Measurements from ENCODE around the gene COX19. TPM values are rescaled to one million over a fixed set of nuclear protein-coding genes. Genes with fewer than 3 reads are reported as not detected.

The COX19 gene
- total and polyA plus RNA-seq, 4 donors = 3.1 to 17.0 (median 8.8) TPM

DNA sequence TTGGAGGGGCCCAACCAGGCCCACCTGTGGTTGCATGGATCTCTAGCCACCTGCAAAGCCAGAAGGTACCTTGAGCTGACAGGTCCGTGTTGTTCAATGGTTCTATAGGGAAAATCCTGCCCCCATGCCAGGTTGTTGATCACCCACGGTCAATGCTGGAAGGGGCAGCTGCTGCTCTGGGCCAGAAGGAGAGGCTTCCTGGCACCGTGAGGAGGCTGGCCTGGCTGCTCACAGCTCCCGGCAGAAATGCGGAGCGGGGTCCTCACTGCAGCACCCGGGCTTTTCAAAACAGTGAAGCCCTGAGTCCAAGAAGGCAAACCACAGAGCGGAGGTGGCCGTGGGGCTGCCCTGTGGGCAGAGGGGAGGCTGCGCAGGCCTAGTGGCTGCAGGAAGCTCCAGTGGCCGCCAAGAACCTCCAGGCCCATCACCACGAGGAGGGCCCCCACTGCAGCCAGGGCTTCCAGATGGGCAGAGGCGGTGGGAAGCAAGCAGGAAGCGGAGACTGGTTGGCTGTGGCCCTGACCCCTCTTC, 44.0 kb upstream of the COX19 start:
- Histone ChIP-seq H3K4me1 (ENCODE audit: control insufficient read depth in 1 of 2, insufficient read depth in 2 of 2, low read length in 2 of 2) (no peaks in the 10 kb centered on the region), H3K27ac (ENCODE audit: low read depth in 1 of 2, low read length in 2 of 2) (no peak overlapping the region), H3K4me3 (ENCODE audit: low read length in 2 of 2) (no peak overlapping the region), H3K36me3 (ENCODE audit: control insufficient read depth in 1 of 2, insufficient read depth in 2 of 2, low read length in 1 of 2) (no peaks in the 10 kb centered on the region), H3K9me3 (ENCODE audit: control insufficient read depth, low read length) (no peaks in the 10 kb centered on the region), H3K27me3 (ENCODE audit: control insufficient read depth in 1 of 2, insufficient read depth in 2 of 2, low read length in 1 of 2) (no peaks in the 10 kb centered on the region)
- ATAC-seq (ENCODE audit: low FRiP score) (no peak), DNase-seq (no peak)
- WGBS, 2 donors = 61 to 67% methylated on average over 14 of the region's 14 CpGs
- intact Hi-C loops (cut with DNase I) = no loop called here

DNA sequence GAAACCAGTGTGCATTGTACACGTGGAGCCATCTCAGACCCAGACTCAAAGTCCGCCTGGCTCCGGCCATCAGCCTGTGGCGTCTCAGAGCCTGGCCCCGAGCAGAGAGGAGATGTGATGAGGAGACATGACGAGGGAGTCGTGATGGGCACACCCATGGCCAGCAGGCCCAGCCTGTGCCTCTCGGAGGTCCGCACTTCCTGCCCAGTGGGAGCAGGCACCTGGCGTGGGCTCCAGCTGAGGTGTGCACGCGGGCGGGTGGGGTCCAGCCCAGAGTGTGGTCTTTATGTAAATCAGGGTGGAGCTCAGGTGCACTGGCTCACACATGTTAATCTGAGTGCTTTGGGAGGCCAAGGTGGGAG, 43.0 kb upstream of the COX19 start:
- Histone ChIP-seq H3K36me3 (ENCODE audit: control insufficient read depth in 1 of 2, insufficient read depth in 2 of 2, low read length in 1 of 2) (no peaks in the 10 kb centered on the region), H3K4me1 (ENCODE audit: control insufficient read depth in 1 of 2, insufficient read depth in 2 of 2, low read length in 2 of 2) (no peaks in the 10 kb centered on the region), H3K9me3 (ENCODE audit: control insufficient read depth, low read length) (no peaks in the 10 kb centered on the region), H3K4me3 (ENCODE audit: low read length in 2 of 2) (no peak overlapping the region), H3K27ac (ENCODE audit: low read depth in 1 of 2, low read length in 2 of 2) (no peak overlapping the region), H3K27me3 (ENCODE audit: control insufficient read depth in 1 of 2, insufficient read depth in 2 of 2, low read length in 1 of 2) (no peaks in the 10 kb centered on the region)
- no peak for DNase-seq
- no peak for ATAC-seq (ENCODE audit: low FRiP score)
- WGBS, 2 donors = 86 to 92% methylated on average over 13 of the region's 13 CpGs
- intact Hi-C loops (cut with DNase I) = no loop called here

DNA sequence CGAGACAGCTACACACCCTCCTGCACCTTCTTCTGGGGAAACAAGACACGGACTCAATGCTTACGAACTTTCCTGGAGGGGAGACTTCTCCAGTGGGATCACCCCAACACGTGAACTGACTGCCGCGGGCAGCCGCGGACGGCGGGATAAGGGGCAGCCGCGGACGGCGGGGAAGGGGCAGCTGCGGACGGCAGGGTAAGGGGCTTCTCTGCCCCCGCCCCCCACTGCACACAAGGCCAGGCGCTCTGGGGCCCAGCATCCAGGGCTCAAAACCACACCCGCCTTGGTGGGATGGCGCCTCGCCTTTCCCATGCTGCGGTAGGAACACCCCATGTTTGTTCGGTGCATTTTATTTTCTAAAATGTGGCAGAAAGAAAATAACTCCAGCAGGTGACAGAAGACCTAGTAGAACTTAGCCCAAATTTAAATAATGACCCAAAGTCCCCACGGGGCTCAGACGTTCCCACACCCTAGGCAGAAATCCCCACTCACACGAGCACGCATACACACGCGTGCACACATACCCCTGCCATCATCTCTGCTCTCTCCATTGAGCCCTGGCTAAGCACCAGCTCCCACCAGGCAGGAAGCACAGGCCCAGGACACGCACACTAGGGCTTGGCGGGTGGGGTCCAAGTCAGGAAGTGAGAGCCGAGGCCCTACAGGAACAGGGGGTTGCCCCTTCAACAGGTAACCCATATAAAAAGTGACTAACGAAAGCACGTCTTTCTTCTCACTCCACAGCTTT, 42.4 kb upstream of the COX19 start:
- Histone ChIP-seq H3K4me1 (ENCODE audit: control insufficient read depth in 1 of 2, insufficient read depth in 2 of 2, low read length in 2 of 2) (no peaks in the 10 kb centered on the region), H3K9me3 (ENCODE audit: control insufficient read depth, low read length) (no peaks in the 10 kb centered on the region), H3K27me3 (ENCODE audit: control insufficient read depth in 1 of 2, insufficient read depth in 2 of 2, low read length in 1 of 2) (no peaks in the 10 kb centered on the region), H3K36me3 (ENCODE audit: control insufficient read depth in 1 of 2, insufficient read depth in 2 of 2, low read length in 1 of 2) (no peaks in the 10 kb centered on the region), H3K4me3 (ENCODE audit: low read length in 2 of 2) (no peak overlapping the region), H3K27ac (ENCODE audit: low read depth in 1 of 2, low read length in 2 of 2) (no peak overlapping the region)
- intact Hi-C loops (cut with DNase I) = no loop called here
- ATAC-seq (ENCODE audit: low FRiP score) = no peak
- 93% methylated on average over 34 of the region's 34 CpGs for WGBS, 2 donors
- DNase-seq = no peak

DNA sequence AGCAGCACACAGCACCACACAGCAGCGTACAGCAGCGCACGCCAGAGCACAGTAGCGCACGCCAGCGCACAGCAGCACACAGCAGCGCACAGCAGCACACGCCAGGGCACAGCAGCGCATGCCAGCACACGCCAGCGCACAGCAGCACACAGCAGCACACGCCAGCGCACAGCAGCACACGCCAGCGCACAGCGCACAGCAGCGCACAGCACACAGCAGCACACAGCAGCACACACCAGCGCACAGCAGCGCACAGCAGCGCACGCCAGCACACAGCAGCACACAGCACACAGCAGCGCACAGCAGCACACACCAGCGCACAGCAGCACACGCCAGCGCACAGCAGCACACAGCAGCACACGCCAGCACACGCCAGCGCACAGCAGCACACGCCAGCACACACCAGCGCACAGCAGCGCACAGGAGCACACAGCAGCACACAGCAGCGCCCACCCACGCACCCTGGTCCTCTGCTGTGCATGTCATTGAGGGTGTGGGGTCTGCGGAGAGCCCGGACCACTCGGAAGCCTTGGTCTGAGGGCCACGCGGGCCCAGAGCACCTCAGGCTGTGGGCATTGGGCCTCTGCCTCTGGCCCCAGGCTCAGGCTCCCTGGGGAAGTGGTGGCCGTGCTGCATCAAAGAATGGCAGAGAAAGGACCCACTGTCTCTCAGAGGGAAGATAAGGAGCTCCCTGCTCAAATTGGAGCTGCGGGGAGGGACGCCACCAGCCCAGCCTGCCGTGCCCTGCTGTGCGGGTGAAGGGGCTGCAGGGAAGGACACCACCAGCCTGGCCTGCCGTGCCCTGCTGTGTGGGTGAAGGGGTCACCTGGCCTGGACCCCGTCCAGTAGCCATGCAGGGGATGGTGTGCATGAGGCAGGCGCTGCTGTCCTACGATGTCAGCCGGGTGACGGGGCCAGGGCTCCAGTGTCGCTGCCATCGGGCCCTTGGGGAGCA, 41.5 kb upstream of the COX19 start:
- Histone ChIP-seq H3K9me3 (ENCODE audit: control insufficient read depth, low read length) (no peaks in the 10 kb centered on the region), H3K36me3 (ENCODE audit: control insufficient read depth in 1 of 2, insufficient read depth in 2 of 2, low read length in 1 of 2) (no peaks in the 10 kb centered on the region)
- 92% methylated on average over 51 of the region's 51 CpGs for WGBS, 2 donors

DNA sequence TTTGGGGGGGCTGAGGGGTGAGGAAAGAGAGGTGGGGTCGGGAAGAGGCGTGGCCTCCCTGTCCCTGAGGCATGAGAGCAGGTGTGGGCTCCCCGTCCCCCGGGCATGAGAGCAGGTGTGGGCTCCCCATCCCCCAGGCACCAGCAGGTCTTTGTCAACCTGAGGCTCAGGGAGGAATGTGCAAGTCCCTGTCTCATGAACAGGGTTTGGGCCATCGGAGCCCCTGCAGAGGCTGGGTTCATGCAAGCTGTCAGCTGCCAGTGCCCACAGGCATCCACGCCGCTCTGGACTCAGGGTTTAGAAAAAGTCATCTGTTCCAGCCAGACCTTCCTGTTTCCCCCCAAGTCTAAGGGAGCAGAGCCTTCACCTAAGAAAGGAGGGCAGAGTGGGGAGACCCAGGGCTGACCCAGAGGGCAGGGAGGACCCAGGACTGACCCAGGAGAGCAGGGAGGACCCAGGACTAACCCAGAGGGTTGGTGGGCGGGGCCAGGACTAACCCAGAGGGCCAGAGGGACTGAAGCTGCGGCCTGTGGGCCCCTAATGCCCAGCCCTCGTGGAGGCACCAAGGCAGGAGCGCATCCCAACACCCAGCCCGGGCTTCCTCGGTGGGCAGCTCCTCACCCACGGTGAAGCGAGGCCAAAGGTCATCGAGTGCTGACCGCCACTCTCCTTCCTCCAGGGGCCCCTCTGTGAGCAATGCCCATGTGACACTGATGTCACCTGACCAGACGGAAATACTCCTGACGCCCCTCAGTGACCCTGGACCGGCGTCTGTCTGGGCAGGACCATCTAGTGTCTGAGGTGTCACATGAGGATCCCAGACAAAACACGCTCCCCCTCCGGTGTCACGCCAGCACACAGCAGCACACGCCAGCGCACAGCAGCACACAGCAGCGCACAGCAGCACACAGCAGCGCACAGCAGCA, 40.1 kb upstream of the COX19 start:
- 72 to 74% methylated on average over 27 to 28 of the region's 28 CpGs for WGBS, 2 donors
- ATAC-seq (ENCODE audit: low FRiP score) = no peak
- no peaks in the 10 kb centered on the region for H3K9me3 ChIP-seq (ENCODE audit: control insufficient read depth, low read length)
- no peak for DNase-seq
- no peaks in the 10 kb centered on the region for H3K4me1 ChIP-seq (ENCODE audit: control insufficient read depth in 1 of 2, insufficient read depth in 2 of 2, low read length in 2 of 2)
- H3K27me3 ChIP-seq (ENCODE audit: control insufficient read depth in 1 of 2, insufficient read depth in 2 of 2, low read length in 1 of 2) = no peaks in the 10 kb centered on the region
- no peak overlapping the region for H3K4me3 ChIP-seq (ENCODE audit: low read length in 2 of 2)
- H3K27ac ChIP-seq (ENCODE audit: low read depth in 1 of 2, low read length in 2 of 2) = no peak overlapping the region
- no peaks in the 10 kb centered on the region for H3K36me3 ChIP-seq (ENCODE audit: control insufficient read depth in 1 of 2, insufficient read depth in 2 of 2, low read length in 1 of 2)
- intact Hi-C loops (cut with DNase I) = no loop called here

More for the DNA sequence above, 41.5 kb upstream of the COX19 start:
- Histone ChIP-seq H3K4me1 (ENCODE audit: control insufficient read depth in 1 of 2, insufficient read depth in 2 of 2, low read length in 2 of 2) (no peaks in the 10 kb centered on the region), H3K27ac (ENCODE audit: low read depth in 1 of 2, low read length in 2 of 2) (no peak overlapping the region), H3K27me3 (ENCODE audit: control insufficient read depth in 1 of 2, insufficient read depth in 2 of 2, low read length in 1 of 2) (no peaks in the 10 kb centered on the region), H3K4me3 (ENCODE audit: low read length in 2 of 2) (no peak overlapping the region)
- ATAC-seq (ENCODE audit: low FRiP score) = no peak
- DNase-seq = no peak
- intact Hi-C loops (cut with DNase I) = no loop called here

DNA sequence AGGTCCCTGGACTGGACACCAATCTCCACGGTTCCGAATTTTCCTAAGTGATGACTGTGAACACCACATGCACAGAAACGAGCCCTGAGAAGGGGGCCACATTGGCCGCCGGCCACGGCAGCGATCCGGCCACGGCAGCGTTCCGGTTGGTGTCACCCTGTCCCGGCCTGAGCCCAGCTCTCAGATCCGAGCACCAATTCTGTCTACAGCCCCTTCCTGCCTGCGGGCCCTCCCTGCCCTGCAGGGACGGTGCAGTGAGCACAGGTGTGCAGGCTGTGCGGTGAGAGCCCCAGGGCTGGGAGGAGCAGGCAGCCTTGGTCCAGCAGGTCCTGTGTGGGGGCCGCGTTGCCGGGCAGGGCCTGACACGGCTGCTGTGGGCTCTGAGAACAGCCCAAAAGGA, 39.3 kb upstream of the COX19 start:
- no peak for ATAC-seq (ENCODE audit: low FRiP score)
- 83% methylated on average over 20 of the region's 20 CpGs for WGBS, 2 donors

DNA sequence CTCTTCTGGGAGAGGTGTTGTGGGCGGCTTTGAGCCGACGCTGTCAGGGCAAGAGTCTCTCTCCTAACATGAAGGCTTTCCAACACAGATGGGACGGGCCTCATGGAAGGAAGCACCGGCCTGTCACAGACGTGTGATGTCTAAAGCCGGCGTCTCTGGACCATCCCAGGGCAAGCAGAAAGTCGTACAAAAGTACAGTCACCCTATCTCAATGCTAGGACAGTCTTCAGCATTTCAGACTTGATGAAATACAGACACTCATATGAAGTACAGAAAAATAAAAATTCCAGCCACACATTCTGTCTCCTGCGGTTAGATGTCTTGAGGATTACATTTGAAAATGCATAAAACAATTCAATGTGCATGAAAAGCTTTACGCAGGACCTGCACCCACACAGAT, 38.2 kb upstream of the COX19 start:
- Histone ChIP-seq H3K27me3 (ENCODE audit: control insufficient read depth in 1 of 2, insufficient read depth in 2 of 2, low read length in 1 of 2) (no peaks in the 10 kb centered on the region), H3K4me3 (ENCODE audit: low read length in 2 of 2) (no peak overlapping the region), H3K4me1 (ENCODE audit: control insufficient read depth in 1 of 2, insufficient read depth in 2 of 2, low read length in 2 of 2) (no peaks in the 10 kb centered on the region), H3K9me3 (ENCODE audit: control insufficient read depth, low read length) (no peaks in the 10 kb centered on the region), H3K36me3 (ENCODE audit: control insufficient read depth in 1 of 2, insufficient read depth in 2 of 2, low read length in 1 of 2) (peaks cover 0 to 2% of the 10 kb centered on the region in 2 donors), H3K27ac (ENCODE audit: low read depth in 1 of 2, low read length in 2 of 2) (no peak overlapping the region)
- DNase-seq (no peak), ATAC-seq (ENCODE audit: low FRiP score) (no peak)
- intact Hi-C loops (cut with DNase I) = no loop called here
- 70 to 74% methylated on average over 11 of the region's 11 CpGs for WGBS, 2 donors

More for the DNA sequence above, 39.3 kb upstream of the COX19 start:
- no peak for DNase-seq
- H3K4me3 ChIP-seq (ENCODE audit: low read length in 2 of 2) = no peak overlapping the region
- intact Hi-C loops (cut with DNase I) = no loop called here
- no peaks in the 10 kb centered on the region for H3K9me3 ChIP-seq (ENCODE audit: control insufficient read depth, low read length)
- H3K27ac ChIP-seq (ENCODE audit: low read depth in 1 of 2, low read length in 2 of 2) = no peak overlapping the region
- no peaks in the 10 kb centered on the region for H3K36me3 ChIP-seq (ENCODE audit: control insufficient read depth in 1 of 2, insufficient read depth in 2 of 2, low read length in 1 of 2)
- H3K4me1 ChIP-seq (ENCODE audit: control insufficient read depth in 1 of 2, insufficient read depth in 2 of 2, low read length in 2 of 2) = no peaks in the 10 kb centered on the region
- no peaks in the 10 kb centered on the region for H3K27me3 ChIP-seq (ENCODE audit: control insufficient read depth in 1 of 2, insufficient read depth in 2 of 2, low read length in 1 of 2)

DNA sequence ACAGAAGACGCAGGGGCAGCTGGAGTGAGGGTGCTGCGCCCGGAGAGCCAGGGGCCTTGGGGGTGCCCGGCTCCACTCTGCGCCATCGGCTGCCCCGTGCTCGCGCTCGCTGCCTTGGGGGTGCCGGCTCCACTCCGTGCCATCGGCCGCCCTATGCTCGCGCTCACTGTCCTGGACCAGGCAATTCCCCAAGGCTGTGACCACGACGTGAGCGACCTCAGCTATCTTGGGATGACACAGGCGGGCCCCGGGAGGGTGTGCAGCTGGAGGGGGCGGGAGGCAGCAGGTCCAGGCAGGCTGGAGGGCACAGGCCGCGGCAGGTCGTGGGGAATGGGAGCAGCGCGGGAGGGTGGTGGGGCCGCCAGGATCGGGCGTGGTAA, 37.4 kb upstream of the COX19 start:
- Histone ChIP-seq H3K27ac (ENCODE audit: low read depth in 1 of 2, low read length in 2 of 2) (no peak overlapping the region), H3K9me3 (ENCODE audit: control insufficient read depth, low read length) (no peaks in the 10 kb centered on the region), H3K4me3 (ENCODE audit: low read length in 2 of 2) (no peak overlapping the region), H3K36me3 (ENCODE audit: control insufficient read depth in 1 of 2, insufficient read depth in 2 of 2, low read length in 1 of 2) (peaks cover 0 to 2% of the 10 kb centered on the region in 2 donors), H3K27me3 (ENCODE audit: control insufficient read depth in 1 of 2, insufficient read depth in 2 of 2, low read length in 1 of 2) (no peaks in the 10 kb centered on the region), H3K4me1 (ENCODE audit: control insufficient read depth in 1 of 2, insufficient read depth in 2 of 2, low read length in 2 of 2) (no peaks in the 10 kb centered on the region)
- ATAC-seq (ENCODE audit: low FRiP score) (no peak), DNase-seq (no peak)
- 90% methylated on average over 30 of the region's 30 CpGs for WGBS, 2 donors
- intact Hi-C loops (cut with DNase I) = no loop called here
